ENCODE data around the gene OR13A1. TPM values are rescaled to one million over a fixed set of nuclear protein-coding genes. Genes with fewer than 3 reads are reported as not detected.
"Not testable (repeated sequence)": the region's sequence is repeated elsewhere in the genome, so short reads cannot be mapped to it uniquely, and the experiment has no call there.

The OR13A1 gene
- not detected for total RNA-seq
- under 1 TPM in 3 of 6 donors, not detected in 3; 0.06 to 0.09 (median 0.07) TPM for polyA plus RNA-seq (ENCODE audit: insufficient read length in 6 of 6)
- long read RNA-seq, donor 1: 0 reads
- long read RNA-seq, donor 2: 0 reads
- long read RNA-seq, donor 3: 0 reads
- long read RNA-seq, donor 4: 0 reads
- long read RNA-seq, donor 5: 0 reads
- long read RNA-seq, donor 6: 0 reads
- long read RNA-seq, donor 7: 0 reads
- long read RNA-seq, donor 8: 0 reads
- long read RNA-seq, donor 9: 0 reads
- long read RNA-seq, donor 10: 0 reads
- long read RNA-seq, donor 11: 0 reads
- long read RNA-seq, donor 12: 0 reads

GRCh38 chr10:45315508-45315907, at the start of gene OR13A1:
TSS of gene OR13A1 (minus strand) at chr10:45315608. CDS start at chr10:45304422, 11,186 bp downstream.
- Histone ChIP-seq H3K9me3 (peaks cover 0 to 24% of the 10 kb centered on the region in 2 donors), H3K27ac (no peak within 1 kb of the TSS), H3K4me3 (no peak within 1 kb of the TSS), H3K36me3 (no peaks in the 10 kb centered on the region), H3K27me3 (no peaks in the 10 kb centered on the region), H3K4me1 (no peaks in the 10 kb centered on the region)
- TF ChIP-seq CTCF (IDR thresholded peaks at IDR 0.05): no peak
- ATAC-seq (no peak), DNase-seq (no peak)
- intact Hi-C loops (cut with DNase I): no loop called here

GRCh38 chr10:45361983-45362799, 46.8 kb upstream of the OR13A1 start:
- H3K4me3 ChIP-seq; ATAC-seq; H3K27me3 ChIP-seq; H3K36me3 ChIP-seq; H3K27ac ChIP-seq; H3K4me1 ChIP-seq; intact Hi-C loops (cut with DNase I); DNase-seq; H3K9me3 ChIP-seq: not testable (repeated sequence)

- H3K9me3 ChIP-seq; H3K27me3 ChIP-seq; H3K4me1 ChIP-seq; intact Hi-C loops (cut with DNase I); ATAC-seq; H3K4me3 ChIP-seq; H3K36me3 ChIP-seq; H3K27ac ChIP-seq; DNase-seq: not testable (repeated sequence)
These were observed 43.6 kb upstream of the OR13A1 start for GRCh38 chr10:45358961-45359360.

- Histone ChIP-seq H3K36me3 (no peaks in the 10 kb centered on the region), H3K27me3 (no peaks in the 10 kb centered on the region), H3K27ac (no peak overlapping the region), H3K4me1 (no peaks in the 10 kb centered on the region), H3K4me3 (no peak overlapping the region), H3K9me3 (no peaks in the 10 kb centered on the region)
- ATAC-seq (peak; percentile 35), DNase-seq (no peak)
- TF ChIP-seq CTCF (IDR thresholded peaks at IDR 0.05): no peak
- intact Hi-C loops (cut with DNase I): no loop called here
These were observed 40.1 kb upstream of the OR13A1 start for GRCh38 chr10:45355494-45355893.

- intact Hi-C loops (cut with DNase I): no loop called here
- TF ChIP-seq CTCF (IDR thresholded peaks at IDR 0.05): no peak
- H3K36me3 ChIP-seq: no peaks in the 10 kb centered on the region
- no peak overlapping the region for H3K4me3 ChIP-seq
- peak overlapping the region in 1 of 2 donors; percentile 53 for H3K27ac ChIP-seq
- DNase-seq (peak in 1 of 4 donors; percentile 80), ATAC-seq (peak; percentile 88)
- no peaks in the 10 kb centered on the region for H3K27me3 ChIP-seq
- H3K4me1 ChIP-seq: no peaks in the 10 kb centered on the region
- no peaks in the 10 kb centered on the region for H3K9me3 ChIP-seq
These were observed 38.9 kb upstream of the OR13A1 start for GRCh38 chr10:45354261-45354660.

GRCh38 chr10:45353186-45353585, 37.8 kb upstream of the OR13A1 start:
- H3K4me3 ChIP-seq: no peak overlapping the region
- no peaks in the 10 kb centered on the region for H3K4me1 ChIP-seq
- no peaks in the 10 kb centered on the region for H3K36me3 ChIP-seq
- peak overlapping the region in 1 of 2 donors; percentile 53 for H3K27ac ChIP-seq
- intact Hi-C loops (cut with DNase I): no loop called here
- no peaks in the 10 kb centered on the region for H3K27me3 ChIP-seq
- ATAC-seq: peak; percentile 42
- no peak for DNase-seq
- no peak for TF ChIP-seq CTCF (IDR thresholded peaks at IDR 0.05)
- no peaks in the 10 kb centered on the region for H3K9me3 ChIP-seq

GRCh38 chr10:45348196-45348765, 32.9 kb upstream of the OR13A1 start:
- ATAC-seq; H3K4me1 ChIP-seq; H3K27me3 ChIP-seq; H3K4me3 ChIP-seq; intact Hi-C loops (cut with DNase I); H3K36me3 ChIP-seq; DNase-seq; H3K9me3 ChIP-seq; H3K27ac ChIP-seq: not testable (repeated sequence)

GRCh38 chr10:45347464-45347863, 32.1 kb upstream of the OR13A1 start:
- H3K9me3 ChIP-seq; ATAC-seq; H3K27ac ChIP-seq; H3K4me3 ChIP-seq; DNase-seq; H3K36me3 ChIP-seq; H3K4me1 ChIP-seq; intact Hi-C loops (cut with DNase I); H3K27me3 ChIP-seq: not testable (repeated sequence)
